Measurements from ENCODE around the gene ST7.

GRCh38 chr7:117113871-117114270, 160.6 kb downstream of the ST7 start:
- TF ChIP-seq, protein P1, sequence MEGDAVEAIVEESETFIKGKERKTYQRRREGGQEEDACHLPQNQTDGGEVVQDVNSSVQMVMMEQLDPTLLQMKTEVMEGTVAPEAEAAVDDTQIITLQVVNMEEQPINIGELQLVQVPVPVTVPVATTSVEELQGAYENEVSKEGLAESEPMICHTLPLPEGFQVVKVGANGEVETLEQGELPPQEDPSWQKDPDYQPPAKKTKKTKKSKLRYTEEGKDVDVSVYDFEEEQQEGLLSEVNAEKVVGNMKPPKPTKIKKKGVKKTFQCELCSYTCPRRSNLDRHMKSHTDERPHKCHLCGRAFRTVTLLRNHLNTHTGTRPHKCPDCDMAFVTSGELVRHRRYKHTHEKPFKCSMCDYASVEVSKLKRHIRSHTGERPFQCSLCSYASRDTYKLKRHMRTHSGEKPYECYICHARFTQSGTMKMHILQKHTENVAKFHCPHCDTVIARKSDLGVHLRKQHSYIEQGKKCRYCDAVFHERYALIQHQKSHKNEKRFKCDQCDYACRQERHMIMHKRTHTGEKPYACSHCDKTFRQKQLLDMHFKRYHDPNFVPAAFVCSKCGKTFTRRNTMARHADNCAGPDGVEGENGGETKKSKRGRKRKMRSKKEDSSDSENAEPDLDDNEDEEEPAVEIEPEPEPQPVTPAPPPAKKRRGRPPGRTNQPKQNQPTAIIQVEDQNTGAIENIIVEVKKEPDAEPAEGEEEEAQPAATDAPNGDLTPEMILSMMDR (IDR thresholded peaks at IDR 0.05), result no peak
- no peak for TF ChIP-seq POLR2A (IDR thresholded peaks at IDR 0.05)
- TF ChIP-seq EP300 (IDR thresholded peaks at IDR 0.05; ENCODE audit: low read depth), result no peak

All from transverse colon (tissue), 3 donors.